CD1c-positive myeloid dendritic cell (primary cell): ENCODE measurements around the gene GRM6.

Experiments used
- DNase-seq: peaks from one replicate; pipeline ENCODE4 v3.0.0-alpha.2; 2016; ENCODE audit errors: extremely low spot score

GRM6 gene

GRCh38 chr5:178994580-178995340 is at the start of gene GRM6:
Gene GRM6 (minus strand): TSS chr5:178995320. CDS start chr5:178994944, 376 bp downstream.
- no peak for DNase-seq

DNA sequence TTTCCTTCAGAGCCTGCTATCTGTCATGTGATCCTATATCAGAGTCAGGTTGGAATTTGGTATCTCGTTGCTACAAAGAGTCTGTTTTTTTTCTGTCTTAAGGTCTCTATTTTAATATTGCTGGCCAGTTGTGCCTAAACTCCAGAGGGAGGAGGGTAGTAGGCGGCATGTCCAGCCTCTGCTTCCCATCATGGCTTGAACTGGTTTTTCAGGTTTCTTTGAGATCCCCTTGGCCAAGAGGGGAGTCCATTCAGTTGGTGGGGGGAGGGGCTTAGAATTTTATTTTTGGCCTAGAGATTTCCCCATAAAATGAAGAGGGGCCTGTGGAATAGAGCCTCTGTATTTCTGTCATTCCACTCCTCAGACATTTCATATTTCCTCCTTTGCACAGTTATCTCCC is 49.6 kb upstream of the GRM6 start:
- no peak for DNase-seq

- no peak for DNase-seq
Measured at GRCh38 chr5:179033004-179033580, 38.0 kb upstream of the GRM6 start.

- DNase-seq, result peak; percentile 97
Measured at GRCh38 chr5:179023528-179024189, 28.5 kb upstream of the GRM6 start, which contains the start of gene ZNF879. Gene ZNF879 (plus strand): TSS chr5:179023804. CDS start chr5:179025005, 1,201 bp downstream.

GRCh38 chr5:179008667-179009066 is 13.5 kb upstream of the GRM6 start:
- DNase-seq, result no peak

- DNase-seq, result no peak
Measured at GRCh38 chr5:179006564-179006963, 11.4 kb upstream of the GRM6 start.

DNA sequence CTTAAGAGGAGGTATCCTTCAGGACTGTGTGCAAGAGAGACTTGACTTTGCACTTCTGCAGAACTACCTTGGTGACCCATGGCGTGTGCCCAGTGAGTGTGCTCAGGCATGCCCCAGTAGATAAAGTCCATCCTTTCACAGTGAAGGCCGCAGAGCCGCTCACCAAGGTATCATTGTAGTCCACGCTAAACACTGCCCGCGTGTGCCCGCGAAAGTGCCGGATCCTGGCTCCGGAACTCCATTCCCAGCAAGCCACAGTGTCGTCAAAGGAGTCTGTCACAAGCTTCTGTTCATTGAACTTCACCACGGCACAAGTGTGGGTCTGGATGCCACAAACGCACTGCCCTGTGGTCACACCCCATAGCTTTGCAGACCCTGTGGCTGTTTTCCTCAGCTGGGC is 3.3 kb upstream of the GRM6 start:
- no peak for DNase-seq

GRCh38 chr5:178997191-178997590 is 2.1 kb upstream of the GRM6 start:
- DNase-seq, result no peak

- DNase-seq, result no peak
Measured at GRCh38 chr5:178996156-178996555, 1.0 kb upstream of the GRM6 start.

DNA sequence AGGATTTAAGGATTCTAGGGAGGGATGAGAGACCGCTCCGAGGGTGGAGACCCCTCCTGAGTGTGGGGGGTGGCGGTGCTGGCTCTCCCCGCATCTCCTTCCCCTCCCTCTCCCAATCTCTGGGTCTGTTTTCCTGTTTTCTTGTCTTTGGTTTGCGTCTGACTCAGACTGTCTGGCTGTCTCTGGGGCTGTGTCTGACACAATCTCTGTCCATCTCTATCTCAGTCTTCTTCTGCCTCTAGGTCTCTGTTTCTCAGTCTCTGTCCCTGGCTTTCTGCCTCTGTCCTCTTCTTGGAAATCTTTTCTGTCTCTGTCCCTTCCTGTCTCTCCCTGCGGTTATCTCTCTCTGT is 196 bp upstream of the GRM6 start:
- no peak for DNase-seq

DNA sequence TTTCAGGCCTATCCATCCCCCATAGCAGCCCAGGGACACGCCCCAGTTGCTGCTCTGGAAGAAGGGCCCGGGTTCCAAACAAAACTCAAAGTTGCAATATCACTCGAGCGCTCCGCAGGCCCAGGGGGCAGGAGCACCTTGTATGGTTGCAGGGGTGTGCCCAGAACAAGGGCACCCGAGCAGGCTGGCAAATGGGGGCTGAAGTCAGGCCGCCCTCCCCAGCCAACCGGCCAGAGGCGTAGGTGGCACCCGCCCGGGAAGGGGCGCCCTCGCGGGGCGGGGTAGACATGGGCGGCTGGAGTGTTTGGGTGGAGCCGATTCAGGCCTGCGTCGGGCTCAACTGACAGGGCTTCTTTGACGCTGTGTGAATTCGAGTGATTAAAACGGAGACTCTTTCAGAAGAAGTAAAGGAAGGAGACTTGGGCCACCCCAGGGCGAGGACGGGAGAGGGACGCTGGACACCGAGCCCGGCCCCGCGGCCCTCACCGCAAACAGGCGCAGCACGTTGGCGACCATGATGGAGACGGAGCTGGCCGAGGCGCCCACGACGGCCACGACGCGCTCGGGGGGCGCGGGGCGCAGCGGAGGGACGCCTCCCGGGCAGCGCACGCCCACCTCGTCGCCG is 1.1 kb downstream of the GRM6 start:
- no peak for DNase-seq

DNA sequence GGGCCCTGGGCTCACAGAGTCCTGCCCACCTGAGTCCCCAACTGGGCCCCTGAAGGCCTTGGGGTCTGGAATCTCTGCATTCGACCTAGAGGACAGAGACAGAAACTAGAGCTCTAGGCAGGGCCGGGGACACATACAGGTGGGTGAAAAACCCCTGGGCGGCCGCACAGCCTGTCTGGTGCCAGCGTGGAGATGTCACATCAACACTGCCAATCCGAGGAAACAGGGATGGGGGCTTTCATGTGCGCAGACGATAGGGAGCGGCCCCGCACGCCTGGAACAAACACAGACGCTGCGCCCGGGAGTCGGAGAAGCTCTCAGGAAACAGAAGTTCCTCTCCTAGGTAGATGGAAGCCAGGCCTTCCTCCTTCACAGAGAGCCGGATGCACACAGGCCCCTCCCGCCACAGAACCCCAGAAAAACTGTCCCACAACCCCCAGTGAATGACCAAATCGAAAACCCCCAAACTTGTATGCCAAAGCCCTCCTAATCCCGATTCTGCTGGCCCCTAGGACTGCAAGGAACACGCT is 1.8 kb downstream of the GRM6 start:
- DNase-seq, result no peak

DNA sequence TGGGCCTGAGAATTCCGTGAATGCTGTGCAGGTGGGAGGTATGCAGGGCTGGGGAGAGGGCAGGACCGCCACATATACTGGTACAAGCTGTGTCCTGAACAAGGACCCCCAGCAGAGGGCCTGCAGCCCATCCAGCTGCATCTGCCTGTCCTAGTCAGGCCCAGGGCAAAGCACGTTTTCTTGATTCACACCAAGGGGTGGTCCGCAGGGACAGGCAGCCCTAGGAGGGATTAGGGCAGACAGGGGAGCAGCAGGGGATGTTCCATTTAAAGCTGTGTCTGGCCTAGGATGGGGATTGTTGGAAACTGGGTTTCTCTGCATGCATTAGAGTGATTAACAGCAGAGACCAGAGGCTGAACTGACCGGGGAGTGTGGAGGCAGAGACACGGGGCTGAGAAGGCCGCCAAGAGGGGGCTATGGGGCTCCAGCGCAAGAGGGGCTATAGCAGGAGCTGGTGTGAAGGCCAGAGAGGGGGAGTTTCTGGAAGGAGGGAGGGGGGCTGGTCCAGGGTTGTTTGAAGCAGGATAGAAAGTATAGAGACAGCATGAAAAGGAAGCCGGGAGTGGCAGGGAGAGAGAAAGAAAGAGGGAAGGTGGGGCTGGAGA is 2.7 kb downstream of the GRM6 start:
- DNase-seq, result no peak

DNA sequence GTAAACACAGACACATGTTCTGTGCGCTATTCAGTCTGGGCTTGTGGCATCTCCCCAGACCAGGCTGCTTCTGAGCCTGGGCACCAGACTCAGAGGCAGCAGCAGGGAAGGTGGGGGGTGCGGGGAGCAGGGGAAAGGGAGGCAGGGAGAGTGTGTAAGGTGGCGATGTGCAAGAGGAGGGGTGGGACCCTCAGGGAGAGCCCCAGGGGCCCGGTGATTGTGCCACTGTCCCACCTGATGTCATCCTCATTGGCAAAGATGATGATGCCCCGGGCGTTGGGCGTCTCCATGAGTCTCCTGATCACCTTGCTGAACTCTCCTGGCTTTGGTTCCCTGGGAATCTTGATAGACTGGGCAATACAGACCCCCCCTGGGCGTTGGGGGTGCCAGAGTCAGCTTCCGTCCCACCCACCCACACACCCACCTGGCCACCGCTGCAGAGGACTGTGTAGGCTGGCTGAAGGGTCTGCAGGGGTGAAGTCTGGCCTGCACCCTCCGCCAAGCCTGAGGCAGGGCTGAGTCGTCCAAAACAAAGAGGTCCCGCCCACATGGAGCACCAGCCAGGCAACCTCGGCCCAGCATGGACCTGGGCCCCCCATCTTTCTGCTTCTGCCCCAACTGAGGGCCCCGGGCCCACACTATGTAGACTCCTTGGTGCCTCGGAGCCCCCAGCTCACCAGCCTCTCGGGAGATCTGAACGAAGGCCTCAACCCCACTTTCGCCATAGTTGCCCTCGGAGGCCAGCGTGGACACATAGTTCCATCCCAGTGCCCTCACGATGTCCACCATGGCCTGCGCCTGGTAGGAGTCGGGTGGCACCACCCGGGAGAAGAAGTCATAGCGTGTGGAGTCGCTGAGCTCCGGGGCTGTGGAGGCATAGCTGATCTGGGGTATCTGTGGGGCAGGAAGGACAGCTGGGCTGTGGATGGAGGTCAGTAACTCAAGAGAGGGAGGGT is 3.7 kb downstream of the GRM6 start:
- no peak for DNase-seq

DNA sequence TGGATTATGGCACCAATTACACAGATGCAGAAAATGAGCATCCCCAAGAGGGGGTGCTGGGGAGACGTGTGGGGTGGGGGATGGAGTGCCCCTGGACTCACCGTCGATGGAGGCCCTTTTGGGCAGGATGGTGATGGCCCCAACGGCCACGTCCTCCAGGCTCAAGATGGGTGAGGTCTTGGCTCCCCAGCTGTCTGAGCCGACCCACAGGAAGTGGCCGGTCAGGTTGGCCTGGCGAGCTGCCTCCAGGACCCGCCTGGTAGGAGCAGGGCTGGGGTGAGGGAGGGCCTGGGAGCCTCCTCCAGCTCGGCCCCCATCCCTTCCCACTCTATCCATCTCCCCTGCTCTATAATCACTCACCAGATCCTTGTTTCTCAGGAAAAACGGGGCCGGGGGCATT is 4.6 kb downstream of the GRM6 start:
- DNase-seq, result no peak

DNA sequence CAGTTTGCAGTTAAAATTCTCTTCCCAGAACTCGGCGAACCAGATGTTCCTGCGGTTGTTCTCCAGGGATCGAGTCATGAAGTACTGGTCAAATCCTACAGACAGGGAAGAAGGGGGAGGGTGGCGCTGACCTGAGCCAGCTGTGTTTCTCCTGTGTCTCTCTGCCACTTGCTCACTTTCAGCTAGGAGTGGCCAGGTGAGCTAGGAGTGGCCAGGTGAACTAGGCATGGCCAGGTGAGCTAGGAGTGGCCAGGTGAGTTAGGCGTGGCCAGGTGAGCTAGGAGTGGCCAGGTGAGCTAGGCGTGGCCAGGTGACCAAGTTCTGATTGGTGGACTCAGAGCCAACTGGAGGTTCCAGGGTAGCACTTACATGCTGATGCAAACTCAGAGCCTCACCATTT is 5.8 kb downstream of the GRM6 start:
- no peak for DNase-seq

GRCh38 chr5:178988436-178989220 is 6.5 kb downstream of the GRM6 start:
- no peak for DNase-seq

DNA sequence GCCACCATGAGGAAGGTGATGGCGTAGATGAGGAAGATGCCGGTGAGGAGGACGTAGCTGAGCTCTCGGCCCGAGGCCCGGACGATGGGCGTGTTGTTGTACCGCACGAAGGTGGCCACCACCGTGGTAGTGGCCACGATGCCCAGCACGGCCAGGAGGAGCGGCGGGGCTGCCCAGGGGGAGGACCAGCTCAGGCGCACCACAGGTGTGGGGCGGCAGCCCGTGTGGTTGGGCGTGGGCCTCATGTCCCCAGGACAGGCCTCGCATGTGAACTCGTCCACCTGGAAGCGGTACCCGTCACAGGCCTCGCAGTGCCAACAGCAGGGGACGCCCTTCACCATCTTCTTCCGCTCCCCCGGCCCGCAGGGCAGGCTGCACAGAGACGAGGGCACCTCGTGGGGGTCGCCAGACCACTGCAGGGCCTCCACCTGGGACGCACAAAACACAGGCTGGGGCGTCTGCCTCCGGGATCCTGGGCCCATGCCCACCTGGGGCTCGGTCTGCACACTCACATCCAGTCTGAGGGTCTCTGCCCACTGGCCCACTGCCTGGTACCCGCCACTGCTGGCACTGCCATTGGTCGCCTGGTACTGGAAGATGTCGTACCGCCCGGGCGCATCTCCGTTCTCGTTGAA is 8.7 kb downstream of the GRM6 start:
- no peak for DNase-seq
